Measurements from ENCODE around the gene CPXM2.

CPXM2 gene

GRCh38 chr10:123847686-123848432 lies 43.7 kb downstream of the CPXM2 start:
- DNase-seq (ENCODE audit: low read depth in 2 of 2), result peak in 1 of 2 experiments; percentile 39

GRCh38 chr10:123843835-123844234 lies 47.8 kb downstream of the CPXM2 start:
- no peak for DNase-seq (ENCODE audit: low read depth in 2 of 2)

- no peak for DNase-seq (ENCODE audit: low read depth in 2 of 2)
These were observed 48.8 kb downstream of the CPXM2 start for GRCh38 chr10:123842692-123843385.

- no peak for DNase-seq (ENCODE audit: low read depth in 2 of 2)
These were observed 50.0 kb downstream of the CPXM2 start for GRCh38 chr10:123841560-123841959.

- DNase-seq (ENCODE audit: low read depth in 2 of 2), result no peak
These were observed 50.5 kb downstream of the CPXM2 start for GRCh38 chr10:123841115-123841514.

GRCh38 chr10:123840714-123841113 lies 50.9 kb downstream of the CPXM2 start:
- no peak for DNase-seq (ENCODE audit: low read depth in 2 of 2)

- DNase-seq (ENCODE audit: low read depth in 2 of 2), result no peak
These were observed 52.9 kb downstream of the CPXM2 start for GRCh38 chr10:123838596-123839310.

GRCh38 chr10:123837756-123838155 lies 53.9 kb downstream of the CPXM2 start:
- DNase-seq (ENCODE audit: low read depth in 2 of 2), result no peak

GRCh38 chr10:123836418-123837145 lies 55.0 kb downstream of the CPXM2 start:
- DNase-seq (ENCODE audit: low read depth in 2 of 2), result no peak

- no peak for DNase-seq (ENCODE audit: low read depth in 2 of 2)
These were observed 56.0 kb downstream of the CPXM2 start for GRCh38 chr10:123835575-123835974.

- no peak for DNase-seq (ENCODE audit: low read depth in 2 of 2)
These were observed 58.3 kb downstream of the CPXM2 start for GRCh38 chr10:123833170-123833850.

GRCh38 chr10:123831259-123831658 lies 60.3 kb downstream of the CPXM2 start:
- DNase-seq (ENCODE audit: low read depth in 2 of 2), result no peak

GRCh38 chr10:123821136-123821535 lies 70.5 kb downstream of the CPXM2 start:
- DNase-seq (ENCODE audit: low read depth in 2 of 2), result no peak

GRCh38 chr10:123809632-123810031 lies 82.0 kb downstream of the CPXM2 start:
- DNase-seq (ENCODE audit: low read depth in 2 of 2), result no peak

GRCh38 chr10:123808906-123809305 lies 82.7 kb downstream of the CPXM2 start:
- peak; percentile 61 to 64 for DNase-seq (ENCODE audit: low read depth in 2 of 2)

GRCh38 chr10:123808286-123808685 lies 83.3 kb downstream of the CPXM2 start:
- DNase-seq (ENCODE audit: low read depth in 2 of 2), result no peak

- no peak for DNase-seq (ENCODE audit: low read depth in 2 of 2)
These were observed 84.1 kb downstream of the CPXM2 start for GRCh38 chr10:123807444-123808035.

- DNase-seq (ENCODE audit: low read depth in 2 of 2), result peak; percentile 17 to 19
These were observed 86.9 kb downstream of the CPXM2 start for GRCh38 chr10:123804716-123805115.

GRCh38 chr10:123800821-123801220 lies 90.8 kb downstream of the CPXM2 start:
- DNase-seq (ENCODE audit: low read depth in 2 of 2), result no peak

- no peak for DNase-seq (ENCODE audit: low read depth in 2 of 2)
These were observed 91.3 kb downstream of the CPXM2 start for GRCh38 chr10:123800289-123800688.

- no peak for DNase-seq (ENCODE audit: low read depth in 2 of 2)
These were observed 92.8 kb downstream of the CPXM2 start for GRCh38 chr10:123798856-123799255.

Data from fibroblast of skin of left biceps (primary cell).